ENCODE measurements around the gene SLC44A3.

GRCh38 chr1:94854458-94855306 is 34.5 kb downstream of the SLC44A3 start:
- TF ChIP-seq EZH2 (IDR thresholded peaks at IDR 0.05; ENCODE audit: low read depth, unreplicated experiment) = no peak
- TF ChIP-seq POLR2AphosphoS5 (IDR thresholded peaks at IDR 0.05; ENCODE audit: low read depth) = no peak
- peak; percentile 85 to 98 for TF ChIP-seq CTCF (conservative IDR thresholded peaks at IDR 0.05; ENCODE audit: low read depth in 2 of 2)
- no peak for TF ChIP-seq REST (IDR thresholded peaks at IDR 0.05; ENCODE audit: unreplicated experiment)
- TF ChIP-seq ETS1 (IDR thresholded peaks at IDR 0.05) = no peak
- TF ChIP-seq STAT1 (IDR thresholded peaks at IDR 0.05; ENCODE audit: unreplicated experiment) = no peak
- TF ChIP-seq EZH2phosphoT487 (IDR thresholded peaks at IDR 0.05; ENCODE audit: unreplicated experiment) = no peak
- TF ChIP-seq CREB1 (CRISPR knock-in tag; IDR thresholded peaks at IDR 0.05; ENCODE audit: low read depth) = 0 out of 2 replicates have a peak, but pooled peaks have one; percentile 32
- TF ChIP-seq JUNB (IDR thresholded peaks at IDR 0.05; ENCODE audit: unreplicated experiment) = no peak
- no peak for TF ChIP-seq ZNF114 (CRISPR knock-in tag; IDR thresholded peaks at IDR 0.05)
- no peak for TF ChIP-seq NANOG (IDR thresholded peaks at IDR 0.05; ENCODE audit: borderline replicate concordance)
- TF ChIP-seq ZNF331 (CRISPR knock-in tag; IDR thresholded peaks at IDR 0.05; ENCODE audit: low read depth) = no peak
- no peak for TF ChIP-seq ZNF462 (CRISPR knock-in tag; IDR thresholded peaks at IDR 0.05)

Data from GM23338 (cell line).